Measurements from ENCODE around the gene SLAMF6. TPM values are rescaled to one million over a fixed set of nuclear protein-coding genes. Genes with fewer than 3 reads are reported as not detected.

SLAMF6 gene
- total and polyA plus RNA-seq, 4 donors, result 0.76 to 1.2 (median 0.92) TPM

DNA sequence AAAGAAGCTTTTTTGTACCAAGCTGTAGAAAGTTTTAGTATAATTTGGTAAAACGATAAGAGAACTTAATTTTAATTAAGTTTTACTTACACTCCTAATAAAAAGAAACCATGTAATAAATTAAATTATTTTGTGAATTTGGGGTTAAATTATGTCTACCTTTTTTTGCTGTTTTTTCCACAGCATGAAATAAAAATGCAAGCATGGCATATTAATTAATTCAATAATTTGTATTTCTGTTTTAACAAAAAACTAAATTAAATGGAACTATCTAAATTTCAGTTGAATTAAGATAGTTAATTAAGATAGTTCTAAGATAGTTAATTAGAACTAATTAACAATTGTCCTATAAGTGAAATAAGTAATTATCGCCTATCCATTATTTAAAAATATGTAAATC is 83.3 kb downstream of the SLAMF6 start (continued):
- TF ChIP-seq, protein P1, sequence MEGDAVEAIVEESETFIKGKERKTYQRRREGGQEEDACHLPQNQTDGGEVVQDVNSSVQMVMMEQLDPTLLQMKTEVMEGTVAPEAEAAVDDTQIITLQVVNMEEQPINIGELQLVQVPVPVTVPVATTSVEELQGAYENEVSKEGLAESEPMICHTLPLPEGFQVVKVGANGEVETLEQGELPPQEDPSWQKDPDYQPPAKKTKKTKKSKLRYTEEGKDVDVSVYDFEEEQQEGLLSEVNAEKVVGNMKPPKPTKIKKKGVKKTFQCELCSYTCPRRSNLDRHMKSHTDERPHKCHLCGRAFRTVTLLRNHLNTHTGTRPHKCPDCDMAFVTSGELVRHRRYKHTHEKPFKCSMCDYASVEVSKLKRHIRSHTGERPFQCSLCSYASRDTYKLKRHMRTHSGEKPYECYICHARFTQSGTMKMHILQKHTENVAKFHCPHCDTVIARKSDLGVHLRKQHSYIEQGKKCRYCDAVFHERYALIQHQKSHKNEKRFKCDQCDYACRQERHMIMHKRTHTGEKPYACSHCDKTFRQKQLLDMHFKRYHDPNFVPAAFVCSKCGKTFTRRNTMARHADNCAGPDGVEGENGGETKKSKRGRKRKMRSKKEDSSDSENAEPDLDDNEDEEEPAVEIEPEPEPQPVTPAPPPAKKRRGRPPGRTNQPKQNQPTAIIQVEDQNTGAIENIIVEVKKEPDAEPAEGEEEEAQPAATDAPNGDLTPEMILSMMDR (IDR thresholded peaks at IDR 0.05; ENCODE audit: low read depth, low read length, missing input control), result no peak
- TF ChIP-seq NR2F2 (IDR thresholded peaks at IDR 0.05) (no peak), EGR1 (IDR thresholded peaks at IDR 0.05; ENCODE audit: low read depth in 2 of 2) (no peak), SP1 (IDR thresholded peaks at IDR 0.05) (no peak)
- TF ChIP-seq, protein P2, sequence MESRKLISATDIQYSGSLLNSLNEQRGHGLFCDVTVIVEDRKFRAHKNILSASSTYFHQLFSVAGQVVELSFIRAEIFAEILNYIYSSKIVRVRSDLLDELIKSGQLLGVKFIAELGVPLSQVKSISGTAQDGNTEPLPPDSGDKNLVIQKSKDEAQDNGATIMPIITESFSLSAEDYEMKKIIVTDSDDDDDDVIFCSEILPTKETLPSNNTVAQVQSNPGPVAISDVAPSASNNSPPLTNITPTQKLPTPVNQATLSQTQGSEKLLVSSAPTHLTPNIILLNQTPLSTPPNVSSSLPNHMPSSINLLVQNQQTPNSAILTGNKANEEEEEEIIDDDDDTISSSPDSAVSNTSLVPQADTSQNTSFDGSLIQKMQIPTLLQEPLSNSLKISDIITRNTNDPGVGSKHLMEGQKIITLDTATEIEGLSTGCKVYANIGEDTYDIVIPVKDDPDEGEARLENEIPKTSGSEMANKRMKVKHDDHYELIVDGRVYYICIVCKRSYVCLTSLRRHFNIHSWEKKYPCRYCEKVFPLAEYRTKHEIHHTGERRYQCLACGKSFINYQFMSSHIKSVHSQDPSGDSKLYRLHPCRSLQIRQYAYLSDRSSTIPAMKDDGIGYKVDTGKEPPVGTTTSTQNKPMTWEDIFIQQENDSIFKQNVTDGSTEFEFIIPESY (IDR thresholded peaks at IDR 0.05), result no peak

GRCh38 chr1:160438935-160439334 is 84.1 kb downstream of the SLAMF6 start:
- Histone ChIP-seq H3K27ac (ENCODE audit: low read depth in 1 of 2, low read length in 2 of 2) (no peak overlapping the region), H3K4me1 (ENCODE audit: control insufficient read depth in 4 of 4, insufficient read depth in 4 of 4, low read length in 3 of 4) (peaks cover 0 to 4% (median under 1%) of the 10 kb centered on the region in 4 donors), H3K36me3 (ENCODE audit: control insufficient read depth in 4 of 4, insufficient read depth in 3 of 4, low read depth in 1 of 4, low read length in 3 of 4) (no peaks in the 10 kb centered on the region), H3K9me3 (ENCODE audit: control insufficient read depth in 4 of 4, low read length in 3 of 4) (no peaks in the 10 kb centered on the region), H3K27me3 (ENCODE audit: control insufficient read depth in 4 of 4, insufficient read depth in 4 of 4, low read length in 3 of 4) (no peaks in the 10 kb centered on the region), H3K4me3 (ENCODE audit: low read depth in 1 of 3, low read length in 3 of 3) (no peak overlapping the region), H3K9ac (ENCODE audit: low read depth in 1 of 2, low read length in 2 of 2) (no peak overlapping the region)
- TF ChIP-seq NR2F2 (IDR thresholded peaks at IDR 0.05), result no peak
- no peak for TF ChIP-seq JUND (IDR thresholded peaks at IDR 0.05)
- TF ChIP-seq SP1 (IDR thresholded peaks at IDR 0.05), result no peak
- no peak for TF ChIP-seq FOXA2 (IDR thresholded peaks at IDR 0.05)
- no peak for TF ChIP-seq FOXA1 (IDR thresholded peaks at IDR 0.05)
- TF ChIP-seq EGR1 (IDR thresholded peaks at IDR 0.05; ENCODE audit: low read depth in 2 of 2), result no peak
- no peak for TF ChIP-seq GABPA (IDR thresholded peaks at IDR 0.05 in 1 of 2, conservative IDR thresholded peaks at IDR 0.05 in 1 of 2)
- no peak for TF ChIP-seq REST (IDR thresholded peaks at IDR 0.05)
- no peak for TF ChIP-seq RXRA (IDR thresholded peaks at IDR 0.05)
- no peak for TF ChIP-seq HNF4A (conservative IDR thresholded peaks at IDR 0.05)
- TF ChIP-seq RAD21 (IDR thresholded peaks at IDR 0.05), result no peak
- no peak for TF ChIP-seq YY1 (IDR thresholded peaks at IDR 0.05)
- TF ChIP-seq, protein P1 (IDR thresholded peaks at IDR 0.05; ENCODE audit: low read depth, low read length, missing input control), result no peak
- TF ChIP-seq HNF4G (IDR thresholded peaks at IDR 0.05), result no peak
- no peak for TF ChIP-seq TAF1 (conservative IDR thresholded peaks at IDR 0.05)
- TF ChIP-seq, protein P3, sequence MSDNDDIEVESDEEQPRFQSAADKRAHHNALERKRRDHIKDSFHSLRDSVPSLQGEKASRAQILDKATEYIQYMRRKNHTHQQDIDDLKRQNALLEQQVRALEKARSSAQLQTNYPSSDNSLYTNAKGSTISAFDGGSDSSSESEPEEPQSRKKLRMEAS (IDR thresholded peaks at IDR 0.05), result no peak
- TF ChIP-seq, protein P2 (IDR thresholded peaks at IDR 0.05), result no peak
- no peak for DNase-seq (ENCODE audit: low spot score)
- WGBS, result 98% methylated on average over 2 of the region's 2 CpGs

Data from liver (tissue), 9 donors.